ENCODE results near the gene RPS3.

DNA sequence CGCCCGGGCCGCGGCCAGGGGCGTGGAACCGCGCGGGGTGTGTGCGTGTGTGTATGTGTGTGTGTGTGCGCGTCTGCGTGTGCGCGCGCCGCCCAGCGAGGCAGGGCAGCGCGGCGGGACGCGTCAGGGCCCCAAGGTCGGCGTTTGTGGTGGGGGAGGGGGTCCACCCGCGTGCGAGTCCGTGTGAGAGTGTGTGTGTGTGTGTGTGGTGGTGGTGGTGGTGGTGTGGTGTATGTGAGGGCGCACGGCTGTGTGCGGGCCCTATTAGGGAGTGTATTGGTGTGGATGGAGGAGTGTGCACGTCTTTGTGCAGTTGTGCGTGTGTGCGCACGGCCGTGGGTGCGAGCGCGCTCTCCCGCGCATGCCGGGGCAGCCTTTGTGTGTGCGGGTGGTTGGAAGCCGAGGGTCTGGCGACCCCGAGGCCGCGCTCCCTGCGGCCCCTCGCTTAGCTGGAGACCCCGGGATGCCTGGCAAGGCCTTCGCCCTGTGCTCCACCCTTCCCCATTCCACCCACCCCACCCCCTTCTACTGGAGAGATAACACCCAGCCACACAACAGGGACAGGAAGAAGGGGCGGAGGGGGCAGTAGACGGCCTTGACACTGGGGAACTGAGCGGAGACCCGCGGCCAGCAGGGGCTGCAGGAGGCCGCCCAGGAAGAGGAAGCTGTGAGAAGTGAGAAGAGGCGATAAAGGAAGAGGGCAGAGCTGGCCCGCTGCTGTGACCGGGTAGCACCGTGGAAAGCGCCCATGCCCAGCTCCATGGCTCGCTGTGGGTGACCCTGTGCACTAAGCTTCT is 47.3 kb upstream of the RPS3 start:
- TF ChIP-seq, protein P1, sequence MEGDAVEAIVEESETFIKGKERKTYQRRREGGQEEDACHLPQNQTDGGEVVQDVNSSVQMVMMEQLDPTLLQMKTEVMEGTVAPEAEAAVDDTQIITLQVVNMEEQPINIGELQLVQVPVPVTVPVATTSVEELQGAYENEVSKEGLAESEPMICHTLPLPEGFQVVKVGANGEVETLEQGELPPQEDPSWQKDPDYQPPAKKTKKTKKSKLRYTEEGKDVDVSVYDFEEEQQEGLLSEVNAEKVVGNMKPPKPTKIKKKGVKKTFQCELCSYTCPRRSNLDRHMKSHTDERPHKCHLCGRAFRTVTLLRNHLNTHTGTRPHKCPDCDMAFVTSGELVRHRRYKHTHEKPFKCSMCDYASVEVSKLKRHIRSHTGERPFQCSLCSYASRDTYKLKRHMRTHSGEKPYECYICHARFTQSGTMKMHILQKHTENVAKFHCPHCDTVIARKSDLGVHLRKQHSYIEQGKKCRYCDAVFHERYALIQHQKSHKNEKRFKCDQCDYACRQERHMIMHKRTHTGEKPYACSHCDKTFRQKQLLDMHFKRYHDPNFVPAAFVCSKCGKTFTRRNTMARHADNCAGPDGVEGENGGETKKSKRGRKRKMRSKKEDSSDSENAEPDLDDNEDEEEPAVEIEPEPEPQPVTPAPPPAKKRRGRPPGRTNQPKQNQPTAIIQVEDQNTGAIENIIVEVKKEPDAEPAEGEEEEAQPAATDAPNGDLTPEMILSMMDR (conservative IDR thresholded peaks at IDR 0.05; ENCODE audit: low read depth, low read length): no peak
- no peak for TF ChIP-seq EZH2 (IDR thresholded peaks at IDR 0.05; ENCODE audit: borderline replicate concordance, low read depth, low read length, poor library complexity, severe bottlenecking)
